Astrocyte of the hippocampus (primary cell): Measurements from ENCODE around the gene CAMK2B.

Experiments
- DNase-seq: peaks from one replicate; pipeline ENCODE4 v3.0.0; 2011; ENCODE audit warnings: low read depth, low spot score

The CAMK2B gene

GRCh38 chr7:44309271-44310091 lies 15.9 kb downstream of the CAMK2B start:
- DNase-seq = peak; percentile 78

- no peak for DNase-seq
Measured at GRCh38 chr7:44308596-44309270, 16.7 kb downstream of the CAMK2B start.

GRCh38 chr7:44307905-44308595 lies 17.3 kb downstream of the CAMK2B start:
- DNase-seq = no peak

- DNase-seq = peak; percentile 83
Measured at GRCh38 chr7:44307301-44307900, 18.0 kb downstream of the CAMK2B start.

GRCh38 chr7:44306606-44307005 lies 18.8 kb downstream of the CAMK2B start:
- DNase-seq = no peak

- DNase-seq = no peak
Measured at GRCh38 chr7:44305564-44306507, 19.6 kb downstream of the CAMK2B start.

GRCh38 chr7:44294325-44295069 lies 30.9 kb downstream of the CAMK2B start:
- no peak for DNase-seq

GRCh38 chr7:44293561-44294324 lies 31.7 kb downstream of the CAMK2B start:
- DNase-seq = no peak

- no peak for DNase-seq
Measured at GRCh38 chr7:44292876-44293560, 32.4 kb downstream of the CAMK2B start.

GRCh38 chr7:44292420-44292817 lies 33.0 kb downstream of the CAMK2B start:
- no peak for DNase-seq

GRCh38 chr7:44291733-44292419 lies 33.5 kb downstream of the CAMK2B start:
- no peak for DNase-seq

- DNase-seq = peak; percentile 40
Measured at GRCh38 chr7:44291066-44291732, 34.2 kb downstream of the CAMK2B start.

GRCh38 chr7:44290252-44290620 lies 35.2 kb downstream of the CAMK2B start:
- DNase-seq = no peak

GRCh38 chr7:44289341-44290251 lies 35.8 kb downstream of the CAMK2B start:
- no peak for DNase-seq

GRCh38 chr7:44288811-44289340 lies 36.5 kb downstream of the CAMK2B start:
- no peak for DNase-seq

- DNase-seq = no peak
Measured at GRCh38 chr7:44288381-44288685, 37.1 kb downstream of the CAMK2B start.
